Purkinje cell (primary cell): ENCODE measurements around the gene RAB27A. TPM values are rescaled to one million over a fixed set of nuclear protein-coding genes. Genes with fewer than 3 reads are reported as not detected.

Experiments used
- polyA plus RNA-seq: library from polyadenylated mRNA; unstranded; fragments of >200 nt; fragmentation: Nextera tagmentation; gene quantifications from 2 replicates; pipeline ENCODE4 v1.2.1, GENCODE V29; 2014

The RAB27A gene
- 4.9 and 5.6 TPM in 2 replicates for polyA plus RNA-seq

GRCh38 chr15:55289746-55290527, at the start of gene RAB27A:
Gene RAB27A, minus strand, starts transcription at chr15:55289813. Its CDS starts 54,879 bp downstream, at chr15:55234934.

GRCh38 chr15:55318588-55319494, 29.2 kb upstream of the RAB27A start, which contains the start of the genes PIGB and PIGBOS1:
Gene PIGB, plus strand, starts transcription at chr15:55319222. Its CDS starts 29 bp downstream, at chr15:55319251.
Gene PIGBOS1, minus strand, starts transcription at chr15:55319123. Its CDS starts 1,331 bp downstream, at chr15:55317792.

GRCh38 chr15:55196458-55197361, 92.9 kb downstream of the RAB27A start, which contains the start of gene RSL24D1:
Gene RSL24D1, minus strand, starts transcription at chr15:55196941. Its CDS starts 51 bp downstream, at chr15:55196890.

Other genes starting within 250 kb of the RAB27A start
- 182 and 194 TPM in 2 replicates for gene RSL24D1, start 92.9 kb downstream of the RAB27A start, polyA plus RNA-seq
- 35.2 and 44.2 TPM in 2 replicates for gene PIGBOS1, start 29.3 kb upstream of the RAB27A start, polyA plus RNA-seq
- gene PIGB, start 29.4 kb upstream of the RAB27A start, polyA plus RNA-seq = 25.1 and 37.9 TPM in 2 replicates
- gene CCPG1, start 118.5 kb upstream of the RAB27A start, polyA plus RNA-seq = 212 and 225 TPM in 2 replicates
- 30.2 and 33.0 TPM in 2 replicates for gene PIERCE2, start 118.7 kb upstream of the RAB27A start, polyA plus RNA-seq
- gene DNAAF4, start 218.4 kb upstream of the RAB27A start, polyA plus RNA-seq = 7.7 and 10.3 TPM in 2 replicates